Testis (tissue), 2 donors: ENCODE data around the gene GFOD1.

Source experiments
- CTCF ChIP-seq, 3 experiments: fragments of 450-650 bp in 2 of 3; fragments of 200-600 bp in 1 of 3; sonication (generic) in 1 of 3; IDR thresholded peaks; one replicate each; pipeline ENCODE4 v1.5.1; 2016 to 2019; ENCODE audit warnings: antibody characterized with exemption in 3 of 3, mild to moderate bottlenecking in 2 of 3, moderate library complexity in 1 of 3
- POLR2A ChIP-seq: fragments of 450-650 bp; IDR thresholded peaks from one replicate; pipeline ENCODE4 v1.6.1; 2017; ENCODE audit warnings: antibody characterized with exemption, mild to moderate bottlenecking, moderate library complexity

GRCh38 chr6:13435477-13436246 lies 51.7 kb downstream of the GFOD1 start:
- TF ChIP-seq CTCF (IDR thresholded peaks at IDR 0.05): no peak
- TF ChIP-seq POLR2A: no peak
